GM21786 (cell line): ENCODE measurements around the gene LMAN1L.

Source experiments
- ATAC-seq: cut with Tn5 transposase; IDR thresholded peaks from one replicate; pipeline ENCODE4 v1.9.1; 2021; ENCODE audit not compliant: unreplicated experiment

The LMAN1L gene

GRCh38 chr15:74793135-74794028 lies 19.3 kb upstream of the LMAN1L start:
- ATAC-seq, result no peak

DNA sequence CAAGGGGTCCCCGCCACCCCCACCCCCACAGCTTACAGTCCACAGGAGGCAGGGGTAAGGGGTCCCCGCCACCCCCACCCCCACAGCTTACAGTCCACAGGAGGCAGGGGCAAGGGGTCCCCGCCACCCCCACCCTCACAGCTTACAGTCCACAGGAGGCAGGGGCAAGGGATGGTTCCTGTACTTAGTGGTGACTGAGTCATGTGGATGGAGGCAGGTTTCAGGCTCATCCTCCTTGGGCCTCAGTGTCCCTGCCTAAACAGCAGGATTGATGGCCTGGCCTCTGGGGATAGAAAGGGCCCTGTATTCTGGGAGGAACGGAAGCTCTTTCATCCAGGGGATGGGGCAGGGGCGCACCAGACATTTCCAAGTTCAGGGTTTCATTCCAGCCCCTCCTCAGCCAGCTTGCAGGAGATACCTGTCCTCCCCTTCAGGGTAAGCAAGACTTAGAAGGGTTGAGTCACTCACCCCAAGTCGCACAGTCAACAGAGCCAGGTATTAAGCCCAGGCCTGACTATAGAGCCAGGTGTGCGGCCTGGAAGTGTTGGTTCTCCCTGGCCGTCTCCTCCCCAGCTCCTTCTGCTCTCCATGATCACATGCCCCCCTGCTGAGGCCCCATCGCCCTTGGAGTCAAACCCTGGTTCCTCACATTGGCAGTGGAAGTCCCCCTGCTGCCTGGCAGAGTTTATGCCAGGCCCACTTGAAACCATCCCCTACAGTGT lies 18.2 kb upstream of the LMAN1L start:
- no peak for ATAC-seq

DNA sequence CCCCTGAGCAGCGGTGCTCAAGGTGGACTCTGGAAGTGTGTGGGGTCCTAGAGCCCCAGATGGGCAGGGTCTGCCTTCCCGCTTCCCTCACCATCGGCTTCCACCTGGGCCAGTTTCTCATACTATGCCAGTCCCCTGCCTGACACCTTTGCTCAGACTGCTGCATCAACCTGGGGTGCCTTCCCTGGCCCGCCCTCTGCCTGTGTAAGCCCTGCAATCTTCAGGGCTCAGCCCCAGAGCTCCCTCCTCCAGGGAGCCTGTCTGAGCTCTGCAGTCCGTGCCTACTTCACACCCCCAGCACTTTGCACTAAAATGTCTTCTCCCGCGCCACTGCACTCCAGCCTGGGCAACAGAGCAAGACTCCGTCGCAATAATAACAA lies 17.7 kb upstream of the LMAN1L start:
- no peak for ATAC-seq

DNA sequence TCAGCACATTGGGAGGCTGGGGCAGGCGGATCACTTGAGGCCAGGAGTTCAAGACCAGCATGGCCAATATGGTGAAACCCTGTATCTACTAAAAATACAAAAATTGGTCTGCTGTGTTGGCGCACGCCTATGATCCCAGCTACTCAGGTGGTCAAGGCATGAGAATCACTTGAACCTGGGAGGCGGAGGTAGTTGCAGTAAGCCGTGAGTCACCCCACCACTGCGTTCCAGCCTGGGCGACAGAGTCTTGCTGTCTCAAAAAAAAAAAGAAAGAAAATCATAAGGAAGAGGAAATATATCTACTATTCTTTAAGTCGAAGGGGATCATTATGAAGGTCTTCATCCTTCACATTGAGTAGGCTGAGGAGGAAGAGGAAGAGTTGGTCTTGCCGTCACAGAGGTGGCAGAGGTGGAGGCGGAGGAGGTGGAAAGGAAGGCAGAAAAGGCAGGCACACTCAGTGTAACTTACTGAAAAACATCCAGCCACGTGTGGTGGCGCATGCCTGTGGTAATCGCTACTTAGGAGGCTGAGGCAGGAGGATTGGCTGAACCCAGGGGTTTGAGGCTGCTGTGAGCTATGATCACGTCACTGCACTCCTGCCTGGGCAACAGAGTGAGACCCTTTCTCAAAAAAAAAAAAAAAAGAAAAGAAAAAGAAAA lies 16.5 kb upstream of the LMAN1L start:
- no peak for ATAC-seq

GRCh38 chr15:74798388-74799254 lies 14.0 kb upstream of the LMAN1L start:
- ATAC-seq, result no peak

DNA sequence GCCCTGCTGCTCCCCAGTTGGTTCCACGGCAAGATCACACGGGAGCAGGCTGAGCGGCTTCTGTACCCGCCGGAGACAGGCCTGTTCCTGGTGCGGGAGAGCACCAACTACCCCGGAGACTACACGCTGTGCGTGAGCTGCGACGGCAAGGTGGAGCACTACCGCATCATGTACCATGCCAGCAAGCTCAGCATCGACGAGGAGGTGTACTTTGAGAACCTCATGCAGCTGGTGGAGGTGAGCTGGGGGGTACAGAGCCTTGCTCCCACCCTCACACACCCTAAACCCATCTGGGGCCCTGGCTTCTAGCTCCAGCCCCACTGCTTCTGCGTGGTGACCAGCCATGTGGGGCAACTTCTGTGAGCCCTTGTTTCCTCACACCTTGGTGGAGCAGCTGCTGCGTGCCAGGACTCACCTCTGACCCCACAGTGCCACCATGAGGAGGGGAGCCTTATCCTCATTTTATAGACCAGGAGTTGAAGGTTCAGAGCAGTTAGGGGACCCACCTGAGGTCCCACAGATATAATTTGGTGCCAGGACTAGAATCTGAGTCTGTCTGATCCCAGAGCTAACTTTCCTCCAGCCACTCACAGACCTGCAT lies 13.3 kb upstream of the LMAN1L start:
- no peak for ATAC-seq

- peak; percentile 58 for ATAC-seq
These were observed 12.6 kb upstream of the LMAN1L start for GRCh38 chr15:74799856-74800558.

DNA sequence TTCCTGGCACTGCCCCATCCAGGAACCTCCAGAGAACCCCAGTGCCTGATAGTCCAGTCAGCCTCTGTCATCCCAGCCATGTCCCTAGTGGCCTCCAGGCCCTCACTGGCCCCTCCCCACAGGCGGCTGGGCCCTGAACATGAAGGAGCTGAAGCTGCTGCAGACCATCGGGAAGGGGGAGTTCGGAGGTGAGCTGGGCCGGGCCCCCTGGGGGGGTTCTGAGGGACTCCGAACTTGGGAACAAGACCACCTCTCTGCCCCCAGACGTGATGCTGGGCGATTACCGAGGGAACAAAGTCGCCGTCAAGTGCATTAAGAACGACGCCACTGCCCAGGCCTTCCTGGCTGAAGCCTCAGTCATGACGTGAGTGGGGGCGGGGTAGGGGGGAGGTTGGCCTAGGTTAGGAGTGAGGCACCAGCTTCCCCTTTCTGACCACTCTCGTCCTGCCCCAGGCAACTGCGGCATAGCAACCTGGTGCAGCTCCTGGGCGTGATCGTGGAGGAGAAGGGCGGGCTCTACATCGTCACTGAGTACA lies 12.0 kb upstream of the LMAN1L start:
- no peak for ATAC-seq

DNA sequence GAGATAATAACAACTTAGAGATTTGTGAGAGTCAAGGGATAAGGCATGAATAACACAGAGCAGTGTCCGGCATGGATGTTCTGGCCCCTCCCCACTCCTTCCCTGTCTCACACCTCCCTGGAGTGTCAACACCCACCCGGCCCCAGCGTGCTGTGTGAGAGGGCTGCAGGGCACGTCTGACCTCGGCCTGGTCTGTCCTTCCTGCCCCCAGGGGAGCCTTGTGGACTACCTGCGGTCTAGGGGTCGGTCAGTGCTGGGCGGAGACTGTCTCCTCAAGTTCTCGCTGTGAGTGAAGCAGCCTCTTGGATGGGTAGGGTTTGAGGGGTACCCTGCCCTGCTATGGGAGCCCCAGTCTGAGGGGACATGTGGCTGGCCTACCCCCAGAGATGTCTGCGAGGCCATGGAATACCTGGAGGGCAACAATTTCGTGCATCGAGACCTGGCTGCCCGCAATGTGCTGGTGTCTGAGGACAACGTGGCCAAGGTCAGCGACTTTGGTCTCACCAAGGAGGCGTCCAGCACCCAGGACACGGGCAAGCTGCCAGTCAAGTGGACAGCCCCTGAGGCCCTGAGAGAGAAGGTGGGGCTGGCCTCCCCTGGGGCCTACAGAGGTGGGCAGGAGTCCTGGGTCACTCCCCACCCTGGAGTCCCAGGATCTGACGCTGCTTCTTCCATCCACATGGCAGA lies 11.2 kb upstream of the LMAN1L start:
- no peak for ATAC-seq

DNA sequence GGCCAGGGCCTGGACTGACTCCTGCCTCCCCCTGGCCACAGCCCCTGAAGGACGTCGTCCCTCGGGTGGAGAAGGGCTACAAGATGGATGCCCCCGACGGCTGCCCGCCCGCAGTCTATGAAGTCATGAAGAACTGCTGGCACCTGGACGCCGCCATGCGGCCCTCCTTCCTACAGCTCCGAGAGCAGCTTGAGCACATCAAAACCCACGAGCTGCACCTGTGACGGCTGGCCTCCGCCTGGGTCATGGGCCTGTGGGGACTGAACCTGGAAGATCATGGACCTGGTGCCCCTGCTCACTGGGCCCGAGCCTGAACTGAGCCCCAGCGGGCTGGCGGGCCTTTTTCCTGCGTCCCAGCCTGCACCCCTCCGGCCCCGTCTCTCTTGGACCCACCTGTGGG lies 10.3 kb upstream of the LMAN1L start:
- no peak for ATAC-seq

DNA sequence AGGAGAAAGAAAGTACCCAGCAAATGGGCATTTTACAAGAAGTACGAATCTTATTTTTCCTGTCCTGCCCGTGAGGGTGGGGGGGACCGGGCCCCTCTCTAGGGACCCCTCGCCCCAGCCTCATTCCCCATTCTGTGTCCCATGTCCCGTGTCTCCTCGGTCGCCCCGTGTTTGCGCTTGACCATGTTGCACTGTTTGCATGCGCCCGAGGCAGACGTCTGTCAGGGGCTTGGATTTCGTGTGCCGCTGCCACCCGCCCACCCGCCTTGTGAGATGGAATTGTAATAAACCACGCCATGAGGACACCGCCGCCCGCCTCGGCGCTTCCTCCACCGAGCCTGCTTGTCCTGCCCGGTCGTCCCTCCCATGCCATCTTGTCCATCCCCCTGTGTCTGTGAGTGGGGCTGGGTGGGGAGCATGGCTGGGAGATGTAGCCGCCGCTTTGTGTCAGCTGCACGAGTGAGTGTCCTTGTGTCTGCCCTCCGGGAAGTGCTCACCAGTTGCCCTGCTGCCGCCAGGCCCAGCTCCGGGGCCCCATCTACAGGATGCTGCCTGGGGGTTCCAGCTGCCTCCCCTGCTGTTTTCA lies 9.7 kb upstream of the LMAN1L start:
- no peak for ATAC-seq

- ATAC-seq, result no peak
These were observed 7.7 kb upstream of the LMAN1L start for GRCh38 chr15:74804935-74805334.

GRCh38 chr15:74807282-74807681 lies 5.4 kb upstream of the LMAN1L start:
- ATAC-seq, result no peak

GRCh38 chr15:74808078-74808839 lies 4.4 kb upstream of the LMAN1L start:
- ATAC-seq, result no peak

DNA sequence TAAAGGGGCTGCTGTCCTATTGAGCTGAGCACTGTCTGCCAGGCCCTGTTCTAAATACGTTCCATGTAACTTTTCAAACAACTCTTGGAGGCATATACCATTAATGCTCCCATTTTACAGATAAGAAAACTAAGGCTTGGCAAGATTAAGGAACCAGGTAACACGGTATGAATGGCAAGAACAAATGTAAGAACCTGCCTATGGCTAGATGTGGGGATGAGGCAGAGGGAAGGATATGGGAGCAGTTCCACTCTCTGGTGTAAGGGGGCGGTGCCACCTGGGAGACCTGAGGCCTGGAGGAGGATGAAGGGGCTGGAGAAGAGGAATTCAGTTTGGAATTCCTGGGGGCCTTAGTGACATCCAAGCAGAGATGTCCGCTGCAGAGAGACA lies 3.8 kb upstream of the LMAN1L start:
- ATAC-seq, result no peak

DNA sequence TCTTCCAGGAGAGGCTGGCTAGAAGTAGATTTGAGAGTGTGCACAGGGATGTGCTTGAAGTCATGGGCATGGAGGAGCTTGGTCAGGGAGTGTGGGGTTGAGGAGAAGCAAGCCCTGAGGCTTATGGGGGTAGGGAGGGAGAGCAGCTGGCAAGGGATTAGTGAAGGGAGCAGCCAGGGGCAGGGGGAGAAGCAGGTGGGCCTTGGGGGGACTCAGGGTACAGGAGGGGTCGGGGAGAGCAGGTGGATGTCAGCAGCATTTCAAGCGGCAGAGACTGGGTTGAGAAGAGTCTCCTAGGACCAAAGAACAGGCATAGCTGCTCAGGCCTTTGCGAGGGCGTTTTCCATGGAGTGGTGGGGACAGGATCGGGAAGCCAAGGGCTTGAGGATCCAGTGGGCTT lies 3.4 kb upstream of the LMAN1L start:
- no peak for ATAC-seq

- ATAC-seq, result no peak
These were observed 2.7 kb upstream of the LMAN1L start for GRCh38 chr15:74809956-74810355.
